Hematopoietic multipotent progenitor cell treated with erythropoietin and hydrocortisone succinate and interleukin-3 and kit ligand, for 15 days (in vitro differentiated cells): ENCODE data around the gene MASP2.
A peak's percentile ranks its signal among the peaks of the same experiment; 100 is the strongest.
"Not testable (repeated sequence)": the region's sequence is repeated elsewhere in the genome, so short reads cannot be mapped to it uniquely, and the experiment has no call there.

Source experiments
- DNase-seq: peaks from one replicate; pipeline ENCODE4 v3.0.0-alpha.2; 2015; ENCODE audit warnings: low spot score

Gene MASP2

DNA sequence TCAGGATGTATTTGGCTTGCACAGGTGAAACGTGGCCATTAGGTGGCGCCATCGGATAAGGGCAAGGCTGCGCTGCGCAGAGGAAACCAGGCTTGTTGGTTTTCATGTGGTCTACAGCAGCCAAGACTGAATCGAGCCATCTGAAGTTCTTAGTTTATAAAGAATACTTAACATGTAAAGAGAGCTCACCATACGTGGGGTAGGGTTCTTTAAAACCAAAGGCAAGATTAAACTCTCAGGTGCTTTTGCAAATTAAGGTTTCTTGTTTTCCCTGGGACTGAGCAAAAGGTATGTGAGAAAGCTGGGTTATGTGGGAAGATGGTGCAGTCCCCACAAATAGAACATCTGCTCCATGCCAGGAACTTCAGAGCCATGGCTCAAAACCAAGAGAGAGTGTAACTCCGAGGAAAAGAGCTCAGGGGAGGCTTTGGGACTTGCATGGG lies 9.3 kb downstream of the MASP2 start:
- peak; percentile 82 for DNase-seq

- not testable (repeated sequence) for DNase-seq
These were observed 9.9 kb downstream of the MASP2 start for GRCh38 chr1:11037019-11037739.

- no peak for DNase-seq
These were observed 15.3 kb downstream of the MASP2 start for GRCh38 chr1:11031624-11032262.

- no peak for DNase-seq
These were observed 16.2 kb downstream of the MASP2 start for GRCh38 chr1:11030865-11031264.

GRCh38 chr1:11028018-11028417 lies 19.0 kb downstream of the MASP2 start:
- no peak for DNase-seq

DNA sequence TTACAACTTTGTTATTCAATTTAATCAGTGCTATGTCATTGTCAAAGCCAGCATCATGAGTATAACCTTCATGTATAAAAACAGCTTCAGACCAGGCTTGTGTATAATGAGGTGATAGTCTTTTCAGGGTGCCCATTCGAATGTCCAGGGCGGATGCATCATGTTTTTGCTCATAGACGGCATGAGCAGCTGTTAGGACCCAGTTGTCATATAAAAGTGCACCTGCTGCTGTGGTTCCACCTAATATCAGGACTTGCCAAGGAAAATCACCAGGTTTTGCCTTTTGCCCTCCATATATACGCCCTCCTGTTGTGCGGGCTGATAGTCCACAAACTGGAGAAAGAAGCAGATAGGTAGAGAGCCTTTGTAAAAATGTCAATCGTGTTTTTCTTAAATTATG lies 19.7 kb downstream of the MASP2 start:
- no peak for DNase-seq

DNA sequence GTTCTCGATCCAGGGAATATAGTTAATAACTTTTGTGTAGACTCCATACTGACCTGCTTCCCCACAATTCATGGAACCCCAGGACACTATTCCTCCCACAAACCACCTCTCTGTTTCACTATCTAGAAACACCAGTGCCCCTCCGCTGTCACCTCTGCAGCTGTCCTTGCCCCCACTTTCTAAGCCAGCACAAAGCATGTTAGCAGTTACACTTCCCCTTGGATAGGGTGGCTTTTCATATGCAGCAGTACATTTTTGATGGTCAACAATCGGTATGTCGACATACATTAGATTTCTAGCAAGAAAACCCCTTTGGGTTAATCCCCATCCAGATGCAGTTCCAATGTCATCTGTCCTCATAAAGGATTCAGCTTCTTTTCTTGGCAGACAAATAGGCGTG lies 20.1 kb downstream of the MASP2 start:
- DNase-seq, result no peak

DNA sequence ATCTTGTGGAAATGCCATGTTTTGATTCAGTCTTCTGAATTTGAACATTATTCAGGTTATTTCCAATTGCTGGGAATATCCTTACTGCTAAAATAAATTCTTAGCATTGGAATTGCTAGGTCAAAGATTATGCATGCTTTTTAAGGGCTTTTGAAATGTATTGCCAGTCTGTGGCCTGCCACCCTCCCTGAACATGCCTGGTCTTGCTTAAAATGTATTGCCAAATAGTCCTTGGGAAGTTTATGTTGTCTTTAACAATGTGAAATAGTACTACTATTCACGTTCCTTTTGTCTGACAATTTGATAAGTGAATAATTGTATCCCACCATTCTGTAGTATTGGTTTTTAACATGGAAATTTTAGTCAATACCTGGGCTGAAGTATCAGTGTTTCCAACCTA lies 21.0 kb downstream of the MASP2 start:
- DNase-seq, result no peak

GRCh38 chr1:11025618-11026017 lies 21.4 kb downstream of the MASP2 start:
- no peak for DNase-seq

- DNase-seq, result no peak
These were observed 22.2 kb downstream of the MASP2 start for GRCh38 chr1:11024874-11025203.

DNA sequence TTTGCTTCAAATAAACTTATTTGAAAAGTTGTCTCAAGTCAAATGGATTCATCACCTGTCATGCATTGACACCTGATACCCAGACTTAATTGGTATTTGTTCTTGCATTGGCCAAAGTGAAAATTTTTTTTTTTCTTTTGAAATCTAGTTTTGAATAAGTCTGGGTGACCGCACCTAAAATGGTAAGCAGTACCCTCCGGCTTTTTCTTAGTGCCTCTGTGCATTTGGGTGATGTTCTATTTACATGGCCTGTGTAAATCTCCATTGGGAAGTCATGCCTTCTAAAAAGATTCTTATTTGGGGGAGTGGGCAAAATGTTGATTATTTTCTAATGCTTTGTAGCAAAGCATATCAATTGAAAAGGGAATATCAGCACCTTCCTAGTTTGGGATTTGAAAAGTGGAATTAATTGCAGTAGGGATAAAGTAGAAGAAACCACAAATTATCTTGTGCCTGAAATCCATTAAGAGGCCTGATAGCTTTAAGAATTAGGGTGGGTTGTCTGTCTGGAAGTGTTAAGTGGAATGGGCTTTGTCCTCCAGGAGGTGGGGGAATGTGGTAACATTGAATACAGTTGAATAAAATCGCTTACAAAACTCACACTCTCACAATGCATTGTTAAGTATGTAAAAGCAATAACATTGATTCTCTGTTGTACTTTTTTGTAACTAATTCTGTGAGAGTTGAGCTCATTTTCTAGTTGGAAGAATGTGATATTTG lies 22.7 kb downstream of the MASP2 start:
- DNase-seq, result no peak

DNA sequence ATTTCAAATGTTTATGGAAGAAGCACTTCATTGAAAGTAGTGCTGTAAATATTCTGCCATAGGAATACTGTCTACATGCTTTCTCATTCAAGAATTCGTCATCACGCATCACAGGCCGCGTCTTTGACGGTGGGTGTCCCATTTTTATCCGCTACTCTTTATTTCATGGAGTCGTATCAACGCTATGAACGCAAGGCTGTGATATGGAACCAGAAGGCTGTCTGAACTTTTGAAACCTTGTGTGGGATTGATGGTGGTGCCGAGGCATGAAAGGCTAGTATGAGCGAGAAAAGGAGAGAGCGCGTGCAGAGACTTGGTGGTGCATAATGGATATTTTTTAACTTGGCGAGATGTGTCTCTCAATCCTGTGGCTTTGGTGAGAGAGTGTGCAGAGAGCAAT lies 23.8 kb downstream of the MASP2 start:
- no peak for DNase-seq

- DNase-seq, result no peak
These were observed 27.1 kb downstream of the MASP2 start for GRCh38 chr1:11019971-11020370.

- not testable (repeated sequence) for DNase-seq
These were observed 27.7 kb downstream of the MASP2 start for GRCh38 chr1:11019358-11019757.

GRCh38 chr1:11013160-11013531 lies 33.9 kb downstream of the MASP2 start:
- DNase-seq, result no peak

GRCh38 chr1:11012260-11013159 lies 34.5 kb downstream of the MASP2 start, which contains the start of gene TARDBP:
Gene TARDBP, plus strand, starts transcription at chr1:11012654. Its CDS starts 1,074 bp downstream, at chr1:11013728.
- peak; percentile 92 for DNase-seq

DNA sequence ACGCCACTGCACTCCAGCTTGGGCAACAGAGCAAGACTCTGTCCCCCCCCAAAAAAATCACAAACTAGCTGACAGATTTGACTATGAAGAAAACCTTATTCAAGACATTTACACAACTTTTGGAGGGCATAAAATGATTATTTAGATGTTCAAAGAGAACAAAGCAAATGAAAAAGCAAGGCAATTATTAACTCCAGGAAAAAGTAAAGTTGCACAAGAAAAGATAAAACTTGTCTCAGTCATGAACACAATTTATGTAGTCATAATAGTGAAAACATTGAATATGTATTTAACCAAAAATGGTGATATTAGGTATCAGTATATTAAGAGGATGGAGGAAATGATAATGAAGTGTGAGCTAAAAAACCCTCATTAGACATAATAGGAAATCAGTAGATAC lies 46.5 kb downstream of the MASP2 start:
- no peak for DNase-seq

- no peak for DNase-seq
These were observed 50.9 kb downstream of the MASP2 start for GRCh38 chr1:10996100-10996499.

DNA sequence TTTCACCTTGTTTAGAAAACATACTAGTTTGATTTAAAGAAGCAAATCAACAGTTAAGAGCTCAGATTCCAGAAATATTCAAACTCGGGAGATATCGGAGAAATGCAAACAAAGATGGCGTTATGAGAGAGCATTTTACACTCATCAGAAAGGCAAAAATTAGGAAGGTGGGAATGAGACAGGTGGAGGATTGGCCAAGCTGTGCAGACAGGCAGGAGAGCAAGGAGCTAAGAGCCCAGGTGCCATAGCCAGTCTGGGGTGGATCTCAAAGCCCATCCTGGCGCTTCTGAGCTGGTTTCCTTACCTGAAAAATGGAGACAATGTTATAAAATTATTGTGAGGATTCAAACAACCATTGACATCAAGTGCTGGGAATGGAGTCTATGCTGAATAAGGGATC lies 54.2 kb downstream of the MASP2 start:
- no peak for DNase-seq

DNA sequence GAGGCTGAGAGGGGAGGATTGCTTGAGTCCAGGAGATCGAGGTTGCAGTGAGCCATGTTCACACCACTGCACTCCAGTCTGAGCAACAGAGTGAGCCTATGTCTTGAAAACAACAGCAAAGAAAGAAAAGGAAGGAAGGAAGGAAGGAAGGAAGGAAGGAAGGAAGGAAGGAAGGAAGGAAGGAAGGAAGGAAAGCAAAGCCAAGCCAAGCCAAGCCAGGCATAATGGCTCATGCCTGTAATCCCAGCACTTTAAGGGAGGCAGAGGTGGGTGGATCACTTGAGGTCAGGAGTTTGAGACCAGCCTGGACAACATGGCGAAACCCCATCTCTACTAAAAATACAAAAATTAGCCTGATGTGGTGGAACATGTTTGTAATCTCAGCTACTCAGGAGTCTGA lies 55.0 kb downstream of the MASP2 start:
- DNase-seq, result not testable (repeated sequence)

DNA sequence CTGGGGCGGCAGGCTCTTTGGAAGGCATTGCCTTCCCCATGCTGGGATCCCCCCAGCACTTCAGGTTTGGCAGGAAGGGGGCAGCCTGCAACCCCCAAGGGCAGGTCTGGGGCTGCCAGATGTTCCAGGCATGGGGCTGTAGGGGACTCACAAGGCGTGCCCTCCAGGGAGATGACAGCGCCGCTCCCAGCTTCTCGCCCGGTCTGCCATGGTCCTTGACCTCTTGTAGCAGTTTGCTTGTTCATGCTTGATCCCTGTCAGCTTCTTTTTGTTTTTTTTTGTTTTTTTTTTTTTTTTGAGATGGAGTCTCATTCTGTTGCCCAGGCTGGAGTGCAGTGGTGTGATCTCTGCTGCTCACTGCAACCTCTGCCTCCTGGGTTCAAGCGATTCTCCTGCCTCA lies 56.2 kb downstream of the MASP2 start:
- DNase-seq, result no peak

- DNase-seq, result not testable (repeated sequence)
These were observed 57.0 kb downstream of the MASP2 start for GRCh38 chr1:10989920-10990516.
